22Rv1 (cell line): ENCODE measurements around the gene LRRIQ3.

Experiments
- CTCF ChIP-seq: fragments of 450-650 bp; IDR thresholded peaks from 2 replicates; pipeline ENCODE4 v1.5.1; 2017; ENCODE audit warnings: mild to moderate bottlenecking
- ZFX ChIP-seq: fragments of 450-650 bp; IDR thresholded peaks from 2 replicates; pipeline ENCODE4 v1.6.1; 2017; ENCODE audit warnings: antibody characterized with exemption, borderline replicate concordance

DNA sequence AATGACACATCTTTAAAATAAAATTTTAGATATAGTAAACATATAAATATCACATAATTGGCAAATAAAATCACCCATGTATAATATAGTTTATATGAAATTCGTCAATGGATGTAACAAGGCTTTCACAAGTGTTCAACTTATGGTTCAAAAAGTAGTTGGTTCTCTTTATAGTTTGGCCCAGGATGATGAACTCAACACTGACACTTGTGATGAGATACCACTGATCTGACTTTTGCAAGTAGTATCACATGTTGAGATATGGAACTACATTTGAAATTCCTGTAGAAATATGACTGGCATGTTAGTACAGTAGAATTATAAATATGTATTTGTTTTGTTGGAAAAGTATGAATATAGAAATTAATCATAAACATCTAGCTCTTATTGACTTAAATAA is 39.1 kb upstream of the LRRIQ3 start:
- TF ChIP-seq CTCF (no peak), ZFX (no peak)
